GM18873 (cell line): Measurements from ENCODE around the gene MR1.

Experiments used
- ATAC-seq: cut with Tn5 transposase; IDR thresholded peaks from one replicate; pipeline ENCODE4 v1.9.1; 2021; ENCODE audit warnings: mild to moderate bottlenecking, moderate library complexity, moderate number of reproducible peaks; ENCODE audit not compliant: unreplicated experiment, low FRiP score

MR1 gene

GRCh38 chr1:181033799-181034451 lies at the start of gene MR1:
Gene MR1 (plus strand): TSS chr1:181033983. CDS start chr1:181034008, 25 bp downstream.
- peak; percentile 96 for ATAC-seq

DNA sequence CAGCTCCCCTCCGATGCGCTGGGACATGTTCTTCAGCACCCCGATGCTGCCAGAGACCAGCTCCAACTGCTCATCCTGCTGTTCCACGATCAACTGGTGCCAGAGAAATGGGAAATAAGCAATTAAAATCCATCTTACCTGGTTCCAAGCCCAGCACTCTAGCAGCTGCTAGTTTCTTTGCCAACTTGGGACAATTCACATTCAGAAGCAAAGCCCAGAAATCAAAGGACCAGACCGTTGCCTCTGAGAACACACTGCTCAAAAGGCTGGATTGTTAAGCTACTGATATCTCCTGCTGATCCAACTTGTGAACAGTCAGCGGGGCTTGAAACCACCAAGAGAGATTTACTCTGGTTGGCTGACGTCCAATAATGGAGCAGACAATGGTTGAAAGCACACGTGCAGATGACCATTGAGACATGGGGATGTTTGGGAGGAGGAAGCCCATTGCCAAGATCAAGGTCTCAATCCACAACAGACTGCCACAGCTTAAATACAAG lies 45.5 kb upstream of the MR1 start:
- no peak for ATAC-seq

DNA sequence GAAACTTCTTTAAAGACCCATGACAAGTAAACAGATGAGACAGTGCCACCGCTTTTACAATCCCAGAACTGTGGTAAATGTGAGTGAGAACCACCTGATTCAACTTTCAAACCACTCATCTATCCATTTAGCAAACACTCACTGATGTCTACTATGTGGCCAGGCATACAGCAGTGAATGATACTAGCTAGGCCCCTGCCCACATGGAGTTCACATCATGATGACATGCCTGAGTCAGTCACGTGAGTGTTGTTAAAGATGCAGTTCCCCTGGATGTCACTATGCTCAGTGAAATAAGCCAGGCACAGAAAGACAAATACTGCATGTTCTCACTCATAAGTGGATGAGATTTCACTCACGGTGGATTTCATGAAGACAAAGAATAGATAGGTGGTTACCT lies 39.5 kb upstream of the MR1 start:
- no peak for ATAC-seq

- ATAC-seq: no peak
These were observed 35.8 kb upstream of the MR1 start for GRCh38 chr1:180997843-180998504.

- ATAC-seq: no peak
These were observed 32.5 kb upstream of the MR1 start for GRCh38 chr1:181001091-181001780.

- ATAC-seq: no peak
These were observed 31.1 kb upstream of the MR1 start for GRCh38 chr1:181002582-181003172.

DNA sequence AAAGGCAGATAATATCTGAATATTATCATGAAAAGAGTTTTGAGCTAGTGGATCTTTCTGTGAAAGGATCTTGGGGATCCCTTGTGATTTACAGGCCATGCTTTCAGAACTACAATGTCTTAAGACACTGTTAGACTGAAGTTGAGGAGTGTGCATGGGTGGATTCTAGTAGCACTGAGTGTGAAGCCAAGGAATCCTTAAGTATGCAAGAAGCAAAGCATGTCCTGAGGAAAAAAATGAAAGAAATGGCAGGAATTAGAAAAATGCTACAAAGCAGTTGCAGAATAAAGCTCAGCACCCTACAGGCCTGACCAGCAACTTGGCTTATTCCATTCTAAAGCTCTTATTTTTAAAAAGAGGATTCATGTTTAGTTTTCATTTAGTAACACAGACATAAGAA lies 23.0 kb upstream of the MR1 start:
- ATAC-seq: no peak

GRCh38 chr1:181011301-181012202 lies 22.2 kb upstream of the MR1 start:
- ATAC-seq: no peak

GRCh38 chr1:181012203-181012745 lies 21.5 kb upstream of the MR1 start:
- ATAC-seq: no peak

GRCh38 chr1:181013144-181013543 lies 20.6 kb upstream of the MR1 start:
- ATAC-seq: no peak

DNA sequence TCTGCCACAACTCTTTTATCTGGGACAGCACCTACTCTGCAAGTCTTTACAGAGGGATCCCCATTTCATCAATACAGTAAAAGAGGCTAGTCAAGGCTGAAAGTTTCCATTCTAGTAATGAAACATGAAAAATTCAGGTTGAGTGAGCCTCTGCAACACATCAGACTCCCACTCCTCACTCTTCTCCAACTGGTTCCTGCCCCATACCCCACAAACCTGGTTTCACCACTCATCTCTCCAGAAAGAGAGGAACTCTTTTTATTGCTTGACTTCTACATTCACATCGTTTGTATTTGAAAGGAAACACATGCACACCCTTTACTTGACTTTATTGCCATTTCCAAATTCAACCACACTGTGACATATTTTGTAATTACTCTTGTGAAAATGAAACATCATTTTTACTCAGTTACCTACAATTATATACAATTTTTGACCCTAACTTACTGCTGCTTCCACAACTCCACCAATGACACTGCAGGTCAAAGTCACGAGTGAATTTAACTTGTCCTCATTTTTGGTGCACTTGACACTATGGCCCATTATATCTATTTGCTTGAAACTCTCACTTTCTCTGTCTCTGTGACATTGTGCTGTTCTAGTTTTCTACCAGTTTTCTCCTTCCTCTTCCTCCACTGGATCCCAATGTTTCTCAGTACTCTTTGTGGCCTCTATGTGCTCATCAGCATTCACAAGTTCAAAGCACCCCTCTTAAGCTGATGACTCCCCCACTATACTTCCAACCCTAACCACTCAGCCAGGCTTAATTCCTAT lies 19.1 kb upstream of the MR1 start:
- no peak for ATAC-seq

GRCh38 chr1:181015251-181015615 lies 18.6 kb upstream of the MR1 start:
- no peak for ATAC-seq

DNA sequence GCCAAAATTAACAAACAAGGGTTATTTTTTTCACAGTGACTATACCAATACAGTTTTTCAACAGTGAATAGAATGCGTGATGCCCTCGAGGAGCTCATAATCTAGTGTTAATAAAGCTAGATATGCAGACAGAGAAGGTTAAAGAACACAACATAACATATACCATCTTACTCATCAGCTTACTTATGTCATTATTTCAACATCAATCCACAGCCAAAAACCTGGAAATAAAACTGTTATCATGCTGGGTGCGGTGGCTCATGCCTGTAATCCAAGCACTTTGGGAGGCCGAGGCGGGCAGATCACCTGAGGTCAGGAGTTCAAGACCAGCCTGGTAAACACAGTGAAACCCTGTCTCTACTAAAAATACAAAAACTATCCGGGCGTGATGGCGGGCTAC lies 17.2 kb upstream of the MR1 start:
- ATAC-seq: no peak

- no peak for ATAC-seq
These were observed 14.7 kb upstream of the MR1 start for GRCh38 chr1:181018901-181019681.

- no peak for ATAC-seq
These were observed 12.6 kb upstream of the MR1 start for GRCh38 chr1:181021159-181021558.

DNA sequence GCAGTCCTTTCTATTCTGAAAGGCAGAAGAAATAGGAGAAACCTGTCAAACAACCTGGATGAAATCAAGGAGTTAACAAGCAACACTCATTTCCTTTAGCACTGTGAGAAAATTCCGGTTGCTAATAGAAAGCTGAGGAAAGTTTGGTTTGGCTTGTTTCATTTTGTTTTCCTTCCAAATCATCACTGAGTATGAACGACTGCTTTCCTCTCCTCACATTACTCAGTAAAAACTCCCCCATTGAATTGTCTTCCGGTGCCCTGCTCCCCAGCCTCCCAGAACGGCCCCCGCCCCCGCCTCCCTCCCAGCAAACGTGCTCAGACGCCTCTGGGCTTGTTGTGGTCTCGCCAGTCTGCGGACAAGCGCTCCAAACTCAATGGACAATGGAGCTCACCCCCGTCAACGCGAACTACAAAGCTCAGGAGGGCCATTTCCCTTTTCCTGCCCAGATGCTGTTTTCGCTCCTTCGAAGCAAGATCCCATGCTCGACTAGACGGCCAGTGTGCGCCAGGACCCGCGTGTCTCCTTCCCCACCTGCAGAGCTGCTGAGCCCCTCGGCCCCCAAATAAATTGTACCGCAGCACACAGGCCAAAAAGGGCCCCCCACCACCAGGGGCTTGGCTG lies 11.9 kb upstream of the MR1 start:
- peak; percentile 37 for ATAC-seq

DNA sequence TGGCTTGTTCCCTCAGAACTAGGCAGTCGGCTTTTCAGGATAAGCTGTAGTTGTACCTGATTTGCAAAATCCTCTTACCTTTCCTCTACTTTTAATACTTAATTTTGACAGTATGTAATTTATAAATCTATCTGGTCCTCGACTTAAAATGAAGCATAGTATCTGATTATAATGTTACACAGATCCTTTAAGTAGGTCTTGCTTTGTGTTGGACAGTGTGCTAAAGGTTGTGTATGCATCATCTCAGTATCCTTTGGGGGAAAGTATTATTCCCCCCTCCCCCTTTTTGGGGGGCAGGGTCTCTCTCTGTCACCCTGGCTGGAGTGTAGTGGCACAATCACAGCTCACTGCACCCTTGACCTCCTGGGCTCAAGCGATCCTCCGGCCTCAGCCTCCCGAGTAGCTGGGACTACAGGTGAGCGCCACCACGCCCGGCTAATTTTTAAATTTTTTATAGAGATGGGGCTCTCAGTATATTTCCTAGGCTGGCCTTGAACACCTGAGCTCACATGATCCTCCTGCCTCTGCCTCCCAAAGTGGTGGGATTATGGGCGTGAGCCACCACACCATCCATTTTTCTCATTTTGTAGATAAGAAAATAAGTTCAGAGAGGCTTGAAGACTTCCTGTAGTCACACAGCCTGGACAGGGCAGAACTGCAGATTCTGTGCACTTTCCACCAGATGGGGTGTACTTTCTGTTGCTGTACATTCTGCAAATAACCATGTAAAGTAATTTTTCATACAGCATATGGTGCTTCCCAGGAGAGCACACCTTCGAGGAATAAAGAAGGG lies 10.3 kb upstream of the MR1 start:
- no peak for ATAC-seq
